ENCODE measurements around the gene NALF2. TPM values are rescaled to one million over a fixed set of nuclear protein-coding genes. Genes with fewer than 3 reads are reported as not detected.

The NALF2 gene
- total RNA-seq, 2 experiments from 2014 or later: not detected

DNA sequence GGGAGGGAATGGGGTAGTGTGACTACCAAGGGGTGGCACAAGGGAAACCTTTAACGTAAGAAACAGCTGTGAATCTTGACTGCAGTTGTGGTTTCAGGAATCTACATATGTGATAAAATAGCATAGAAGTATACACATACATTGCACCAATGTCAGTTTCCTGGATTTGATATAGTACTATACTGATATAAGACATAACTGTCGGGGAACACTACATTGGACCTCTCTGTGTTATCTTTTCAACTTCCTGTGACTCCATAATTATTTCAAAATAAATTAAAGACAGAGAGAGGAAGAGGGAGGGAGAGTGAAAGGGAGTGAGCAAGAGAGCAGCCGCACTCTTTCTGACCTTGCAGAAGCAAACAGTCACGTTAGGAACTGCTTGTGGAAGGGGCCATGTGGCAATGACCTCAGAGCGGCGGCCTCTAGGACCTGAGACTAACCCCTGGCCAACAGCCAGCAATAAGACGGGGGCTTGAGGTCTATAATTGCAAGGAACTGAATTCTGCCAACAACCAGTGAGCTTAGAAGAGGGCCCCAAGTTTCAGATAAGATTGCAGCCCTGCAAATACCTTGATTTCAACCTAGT lies 47.4 kb downstream of the NALF2 start:
- POLR2A ChIA-PET: no interaction called here

DNA sequence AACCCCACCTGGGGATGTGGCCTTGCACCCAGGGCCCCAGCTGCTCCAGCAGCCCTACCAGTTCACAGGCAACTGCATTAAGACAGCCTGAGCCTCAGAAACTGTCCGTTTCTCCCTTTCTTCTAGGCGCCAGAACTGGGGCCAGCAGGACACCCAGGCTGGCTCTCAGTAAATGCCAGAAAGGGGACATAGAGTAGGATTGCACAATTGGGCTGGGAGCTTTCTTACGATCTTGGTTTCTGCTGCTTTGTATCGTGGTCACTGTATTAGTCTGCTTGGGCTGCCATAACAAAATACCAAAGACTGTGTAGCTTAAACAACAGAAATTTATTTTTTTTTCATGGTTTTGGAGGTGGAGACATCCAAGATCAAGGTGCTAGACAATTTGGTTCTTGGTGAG lies 48.4 kb downstream of the NALF2 start:
- Histone ChIP-seq H3K27me3 (ENCODE audit: control insufficient read depth in 1 of 2, insufficient read depth in 2 of 2, low read length in 2 of 2) (no peaks in the 10 kb centered on the region), H3K4me3 (ENCODE audit: low read length) (no peak overlapping the region), H3K9me3 (ENCODE audit: control insufficient read depth in 1 of 2, insufficient read depth in 1 of 2, low read length in 2 of 2) (peaks cover 0 to 1% of the 10 kb centered on the region in 2 experiments), H3K27ac (ENCODE audit: low read depth in 1 of 2, low read length in 2 of 2) (no peak overlapping the region), H3K36me3 (ENCODE audit: insufficient read depth, low read length) (no peaks in the 10 kb centered on the region), H3K4me1 (ENCODE audit: insufficient read depth, low read length) (no peaks in the 10 kb centered on the region)
- no peaks in the 10 kb centered on the region for H3K9me3 Mint-ChIP-seq
- H3K4me1 Mint-ChIP-seq (ENCODE audit: low read depth): no peaks in the 10 kb centered on the region
- intact Hi-C loops (cut with DNase I, micrococcal nuclease): no loop called here
- H3K36me3 Mint-ChIP-seq (ENCODE audit: low read depth): no peaks in the 10 kb centered on the region
- TF ChIP-seq, protein P1, sequence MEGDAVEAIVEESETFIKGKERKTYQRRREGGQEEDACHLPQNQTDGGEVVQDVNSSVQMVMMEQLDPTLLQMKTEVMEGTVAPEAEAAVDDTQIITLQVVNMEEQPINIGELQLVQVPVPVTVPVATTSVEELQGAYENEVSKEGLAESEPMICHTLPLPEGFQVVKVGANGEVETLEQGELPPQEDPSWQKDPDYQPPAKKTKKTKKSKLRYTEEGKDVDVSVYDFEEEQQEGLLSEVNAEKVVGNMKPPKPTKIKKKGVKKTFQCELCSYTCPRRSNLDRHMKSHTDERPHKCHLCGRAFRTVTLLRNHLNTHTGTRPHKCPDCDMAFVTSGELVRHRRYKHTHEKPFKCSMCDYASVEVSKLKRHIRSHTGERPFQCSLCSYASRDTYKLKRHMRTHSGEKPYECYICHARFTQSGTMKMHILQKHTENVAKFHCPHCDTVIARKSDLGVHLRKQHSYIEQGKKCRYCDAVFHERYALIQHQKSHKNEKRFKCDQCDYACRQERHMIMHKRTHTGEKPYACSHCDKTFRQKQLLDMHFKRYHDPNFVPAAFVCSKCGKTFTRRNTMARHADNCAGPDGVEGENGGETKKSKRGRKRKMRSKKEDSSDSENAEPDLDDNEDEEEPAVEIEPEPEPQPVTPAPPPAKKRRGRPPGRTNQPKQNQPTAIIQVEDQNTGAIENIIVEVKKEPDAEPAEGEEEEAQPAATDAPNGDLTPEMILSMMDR (IDR thresholded peaks at IDR 0.05): no peak
- H3K27me3 Mint-ChIP-seq: no peaks in the 10 kb centered on the region
- DNase-seq (no peak), ATAC-seq (ENCODE audit: poor library complexity) (no peak)
- CTCF ChIA-PET: interaction anchor here (1.2 kb wide), 1 partner anchor 10 kb away, joined by 3 read pairs; no protein-coding TSS in a partner anchor
- POLR2A ChIA-PET: no interaction called here
- no peak overlapping the region for H3K27ac Mint-ChIP-seq
- no peak overlapping the region for H3K4me3 Mint-ChIP-seq

More for the DNA sequence above, 47.4 kb downstream of the NALF2 start:
- TF ChIP-seq, protein P1 (IDR thresholded peaks at IDR 0.05): no peak
- DNase-seq (no peak), ATAC-seq (ENCODE audit: poor library complexity) (no peak)
- H3K9me3 ChIP-seq (ENCODE audit: control insufficient read depth in 1 of 2, insufficient read depth in 1 of 2, low read length in 2 of 2): peaks cover 0 to 11% of the 10 kb centered on the region in 2 experiments
- intact Hi-C loops (cut with DNase I, micrococcal nuclease): no loop called here
- no peaks in the 10 kb centered on the region for H3K27me3 ChIP-seq (ENCODE audit: control insufficient read depth in 1 of 2, insufficient read depth in 2 of 2, low read length in 2 of 2)
- Mint-ChIP-seq H3K36me3 (ENCODE audit: low read depth) (no peaks in the 10 kb centered on the region), H3K4me1 (ENCODE audit: low read depth) (no peaks in the 10 kb centered on the region), H3K27me3 (no peaks in the 10 kb centered on the region), H3K4me3 (no peak overlapping the region), H3K9me3 (no peaks in the 10 kb centered on the region), H3K27ac (no peak overlapping the region)
- no peak overlapping the region for H3K27ac ChIP-seq (ENCODE audit: low read depth in 1 of 2, low read length in 2 of 2)
- CTCF ChIA-PET: no interaction called here
- no peaks in the 10 kb centered on the region for H3K4me1 ChIP-seq (ENCODE audit: insufficient read depth, low read length)
- no peak overlapping the region for H3K4me3 ChIP-seq (ENCODE audit: low read length)
- H3K36me3 ChIP-seq (ENCODE audit: insufficient read depth, low read length): no peaks in the 10 kb centered on the region

Other genes with a start within 250 kb of the NALF2 start
- gene EDA, start 111.8 kb downstream of the NALF2 start, total RNA-seq: 1 to 10 TPM; 1.5 to 2.4 TPM

Measured in CD4-positive, alpha-beta T cell (primary cell).